Left lung (tissue), 10 donors: ENCODE measurements around the gene TWSG1. TPM values are rescaled to one million over a fixed set of nuclear protein-coding genes. Genes with fewer than 3 reads are reported as not detected.

Source experiments
- ATAC-seq: fragments of 200-7000 bp; cut with Tn5 transposase; one replicate; pipeline ENCODE4 v1.9.1; 2020; ENCODE audit warnings: moderate library complexity
- DNase-seq, 4 donors: peaks; one replicate each; pipeline ENCODE4 v3.0.0-alpha.2; 2013 to 2020
- H3K27ac ChIP-seq, 2 donors: fragments of 200-600 bp; sonication (generic) in 1 of 2; one replicate each; pipeline versions ENCODE4 v1.5.0 to v1.8.0; 2020 to 2021
- H3K27me3 ChIP-seq, 2 donors: fragments of 200-600 bp; sonication (generic) in 1 of 2; one replicate each; pipeline versions ENCODE4 v1.5.0 to v1.8.0; 2020 to 2021
- H3K36me3 ChIP-seq, 2 donors: fragments of 200-600 bp; sonication (generic) in 1 of 2; one replicate each; pipeline versions ENCODE4 v1.5.0 to v1.8.0; 2020 to 2021
- H3K4me1 ChIP-seq, 2 donors: fragments of 200-600 bp; one replicate each; pipeline ENCODE4 v1.8.0; 2021
- H3K4me3 ChIP-seq, 2 donors: fragments of 200-600 bp; sonication (generic) in 1 of 2; one replicate each; pipeline versions ENCODE4 v1.5.0 to v1.8.0; 2020 to 2021; ENCODE audit warnings: mild to moderate bottlenecking in 1 of 2
- H3K9me3 ChIP-seq, 2 donors: fragments of 200-600 bp; sonication (generic) in 1 of 2; one replicate each; pipeline versions ENCODE4 v1.5.0 to v1.8.0; 2020 to 2021
- CTCF ChIP-seq, 2 donors: fragments of 200-600 bp; sonication (generic) in 1 of 2; IDR thresholded peaks; one replicate each; pipeline versions ENCODE4 v1.5.0 to v1.8.0; 2021; ENCODE audit warnings: antibody characterized with exemption in 2 of 2
- intact Hi-C, 2 donors: fragments of 100-400 bp; cut with DNase I; formaldehyde crosslinking; loops; one replicate each; pipeline versions ENCODE4 v1.11.2 to v1.14.2; 2022
- polyA plus RNA-seq, 6 donors: library from polyadenylated mRNA; unstranded; fragments of 120-200 nt; gene quantifications; one replicate each; pipeline ENCODE4 v1.2.1, GENCODE V29; 2013; ENCODE audit not compliant: insufficient read length in 6 of 6
- total RNA-seq, 2 donors: library from RNA; stranded (reverse); fragmentation: NEBNext Ultra II Directional; extraction: Animal tissue kit (Norgen Biotek cat#: 25700); gene quantifications; one replicate each; pipeline ENCODE4 v1.2.1, GENCODE V29; 2021
- donor health status: DM: no; HTN: yes; CAD: no.
- donor health status: DM: no; HTN: no; CAD: no.

The TWSG1 gene
- total and polyA plus RNA-seq, 8 donors, result 32.2 to 78.9 (median 71.0) TPM

GRCh38 chr18:9437672-9438071, 103.1 kb downstream of the TWSG1 start:
- DNase-seq (no peak), ATAC-seq (no peak)
- Histone ChIP-seq H3K36me3 (no peaks in the 10 kb centered on the region), H3K4me1 (peaks cover 0 to 6% of the 10 kb centered on the region in 2 donors), H3K4me3 (no peak overlapping the region), H3K27me3 (no peaks in the 10 kb centered on the region), H3K27ac (no peak overlapping the region), H3K9me3 (no peaks in the 10 kb centered on the region)
- TF ChIP-seq CTCF (IDR thresholded peaks at IDR 0.05), result no peak
- intact Hi-C loops, result no loop called here

GRCh38 chr18:9441061-9441460, 106.5 kb downstream of the TWSG1 start:
- intact Hi-C loops, result no loop called here
- Histone ChIP-seq H3K36me3 (no peaks in the 10 kb centered on the region), H3K4me3 (no peak overlapping the region), H3K9me3 (no peaks in the 10 kb centered on the region), H3K27me3 (no peaks in the 10 kb centered on the region), H3K27ac (no peak overlapping the region), H3K4me1 (no peaks in the 10 kb centered on the region)
- DNase-seq (no peak), ATAC-seq (no peak)
- no peak for TF ChIP-seq CTCF (IDR thresholded peaks at IDR 0.05)

- Histone ChIP-seq H3K4me3 (no peak overlapping the region), H3K36me3 (no peaks in the 10 kb centered on the region), H3K27me3 (no peaks in the 10 kb centered on the region), H3K9me3 (peaks cover 0 to 3% of the 10 kb centered on the region in 2 donors), H3K27ac (no peak overlapping the region), H3K4me1 (no peaks in the 10 kb centered on the region)
- intact Hi-C loops, result no loop called here
- DNase-seq (no peak), ATAC-seq (no peak)
- no peak for TF ChIP-seq CTCF (IDR thresholded peaks at IDR 0.05)
Observed at GRCh38 chr18:9444549-9444948, 110.0 kb downstream of the TWSG1 start.

GRCh38 chr18:9446839-9447238, 112.3 kb downstream of the TWSG1 start:
- DNase-seq, result no peak
- H3K27ac ChIP-seq, result no peak overlapping the region
- intact Hi-C loops, result no loop called here
- H3K4me3 ChIP-seq, result no peak overlapping the region
- no peak for ATAC-seq
- H3K27me3 ChIP-seq, result no peaks in the 10 kb centered on the region
- H3K4me1 ChIP-seq, result no peaks in the 10 kb centered on the region
- no peak for TF ChIP-seq CTCF (IDR thresholded peaks at IDR 0.05)
- H3K9me3 ChIP-seq, result peaks cover 0 to 3% of the 10 kb centered on the region in 2 donors
- H3K36me3 ChIP-seq, result no peaks in the 10 kb centered on the region

GRCh38 chr18:9447334-9447733, 112.8 kb downstream of the TWSG1 start:
- intact Hi-C loops, result no loop called here
- DNase-seq, result no peak
- no peaks in the 10 kb centered on the region for H3K27me3 ChIP-seq
- H3K36me3 ChIP-seq, result no peaks in the 10 kb centered on the region
- no peak for ATAC-seq
- peaks cover 0 to 3% of the 10 kb centered on the region in 2 donors for H3K9me3 ChIP-seq
- H3K4me3 ChIP-seq, result no peak overlapping the region
- H3K4me1 ChIP-seq, result no peaks in the 10 kb centered on the region
- no peak for TF ChIP-seq CTCF (IDR thresholded peaks at IDR 0.05)
- H3K27ac ChIP-seq, result no peak overlapping the region
